NCI-H1092 (cell line): Measurements from ENCODE around the gene JAKMIP1.

Source experiments
- DNase-seq: peaks from one replicate; lab custom pipeline; 2025; lab: John Stamatoyannopoulos, UW

Gene JAKMIP1

DNA sequence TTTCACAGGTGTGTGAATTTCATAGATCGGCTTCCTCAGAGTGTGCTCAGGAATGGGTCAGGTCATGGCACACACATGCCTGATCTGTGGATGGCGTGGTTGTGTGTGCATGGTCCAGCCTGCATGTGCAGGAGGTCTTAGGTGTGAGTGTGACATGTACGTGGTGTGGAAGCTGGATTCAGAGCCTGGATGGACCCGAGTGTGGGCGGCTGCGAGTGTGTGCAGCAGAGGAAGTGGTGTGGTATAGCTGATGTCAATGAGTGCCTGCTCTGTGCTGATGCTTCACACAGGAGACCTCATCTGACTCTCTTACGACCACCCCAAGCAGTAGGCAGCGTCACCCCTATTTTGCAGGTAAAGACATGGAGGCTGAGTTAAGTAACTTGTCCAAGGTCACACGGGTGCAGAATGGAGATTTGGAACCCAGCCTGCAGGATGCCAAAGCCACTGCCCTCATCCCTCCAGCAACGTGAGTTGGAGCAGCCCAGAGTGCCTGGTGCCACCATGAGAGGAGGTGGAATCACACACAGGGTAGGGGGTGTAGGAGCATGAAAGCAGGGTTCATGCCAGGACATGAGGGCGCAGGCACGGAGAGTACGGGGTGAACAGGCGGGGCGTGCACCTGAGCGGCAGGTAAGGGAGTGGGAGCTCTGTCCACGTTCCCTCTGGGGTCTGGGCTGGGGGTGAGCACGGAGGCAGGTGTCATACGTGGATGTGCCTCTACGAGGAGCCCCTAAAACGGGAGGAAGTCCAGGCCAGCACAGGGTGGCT is 157.9 kb downstream of the JAKMIP1 start:
- no peak for DNase-seq

DNA sequence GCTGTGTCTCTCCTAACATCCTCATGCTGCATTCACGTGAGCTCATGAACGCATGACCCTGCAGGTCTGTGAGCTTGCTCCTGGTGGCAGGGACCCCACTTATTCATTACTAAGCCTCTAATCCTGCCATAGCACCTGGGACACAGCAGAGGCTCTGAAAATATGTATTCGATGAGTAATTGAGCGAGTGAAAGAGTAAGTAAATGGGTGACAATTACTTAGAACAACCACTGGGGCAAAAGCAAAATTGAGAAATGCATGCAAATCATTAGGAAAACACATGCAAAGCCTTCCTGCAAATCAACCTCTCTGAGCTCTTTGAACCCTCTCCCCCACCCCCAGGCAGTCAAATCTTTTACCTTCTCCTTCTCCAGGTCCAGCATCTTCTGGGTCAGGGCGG is 158.5 kb downstream of the JAKMIP1 start:
- DNase-seq: no peak

DNA sequence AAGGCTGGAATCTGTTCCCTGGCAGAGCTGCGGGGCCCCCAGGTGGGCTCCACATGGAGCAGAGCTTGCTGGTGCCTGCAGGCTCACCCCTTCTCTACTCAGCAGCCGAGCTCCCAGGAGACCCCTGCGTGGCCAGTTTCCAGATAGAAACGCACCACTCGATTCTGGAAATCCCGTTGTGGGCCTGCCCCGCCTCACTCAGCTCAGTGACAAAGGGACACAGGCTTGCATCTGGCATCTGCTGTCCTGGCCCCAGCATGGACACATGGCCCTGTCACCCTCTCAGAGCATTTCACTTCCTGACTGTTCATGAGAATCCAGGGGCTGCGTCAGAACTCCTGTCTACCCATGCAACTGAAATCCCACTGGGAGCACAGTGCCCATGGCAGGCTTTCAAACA is 161.6 kb downstream of the JAKMIP1 start:
- DNase-seq: no peak

DNA sequence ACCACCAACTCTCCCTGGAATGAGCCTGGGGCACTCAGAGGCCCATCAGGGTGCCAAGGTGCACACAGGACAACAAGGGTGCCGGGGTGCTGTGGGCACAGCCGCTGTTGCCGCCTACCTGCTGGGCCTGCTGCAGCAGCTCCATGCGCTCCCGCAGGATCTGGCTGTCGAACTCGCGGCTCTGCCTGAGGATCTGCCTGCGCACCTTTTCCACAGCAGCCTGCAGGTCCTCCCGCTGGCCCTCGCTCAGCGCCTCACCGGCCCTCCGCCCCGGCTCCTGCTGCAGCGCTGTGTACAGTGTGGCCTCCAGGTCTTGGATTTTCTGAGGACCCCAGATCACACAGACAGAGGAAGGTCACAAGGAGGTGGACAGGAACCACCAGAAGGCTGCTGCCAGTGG is 164.6 kb downstream of the JAKMIP1 start:
- DNase-seq: no peak

DNA sequence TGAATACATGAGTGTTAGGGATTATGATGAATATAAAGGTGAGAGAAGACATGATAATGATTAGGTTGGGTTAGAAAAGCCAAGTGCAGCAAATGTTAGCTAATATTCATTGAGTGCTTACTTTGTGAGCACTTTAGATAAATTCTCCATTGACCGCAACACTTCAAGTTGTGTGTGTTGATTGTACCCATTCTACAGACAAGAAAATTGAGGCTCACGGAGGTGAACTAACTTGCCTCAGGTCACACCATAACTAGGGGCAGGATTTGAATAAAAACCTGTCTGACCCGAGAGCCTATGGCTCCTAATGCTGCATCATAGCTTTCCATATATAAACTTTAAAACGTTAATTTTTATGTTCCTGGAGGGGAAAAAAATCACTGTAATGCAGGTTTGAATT is 167.0 kb downstream of the JAKMIP1 start:
- peak; percentile 61 for DNase-seq

DNA sequence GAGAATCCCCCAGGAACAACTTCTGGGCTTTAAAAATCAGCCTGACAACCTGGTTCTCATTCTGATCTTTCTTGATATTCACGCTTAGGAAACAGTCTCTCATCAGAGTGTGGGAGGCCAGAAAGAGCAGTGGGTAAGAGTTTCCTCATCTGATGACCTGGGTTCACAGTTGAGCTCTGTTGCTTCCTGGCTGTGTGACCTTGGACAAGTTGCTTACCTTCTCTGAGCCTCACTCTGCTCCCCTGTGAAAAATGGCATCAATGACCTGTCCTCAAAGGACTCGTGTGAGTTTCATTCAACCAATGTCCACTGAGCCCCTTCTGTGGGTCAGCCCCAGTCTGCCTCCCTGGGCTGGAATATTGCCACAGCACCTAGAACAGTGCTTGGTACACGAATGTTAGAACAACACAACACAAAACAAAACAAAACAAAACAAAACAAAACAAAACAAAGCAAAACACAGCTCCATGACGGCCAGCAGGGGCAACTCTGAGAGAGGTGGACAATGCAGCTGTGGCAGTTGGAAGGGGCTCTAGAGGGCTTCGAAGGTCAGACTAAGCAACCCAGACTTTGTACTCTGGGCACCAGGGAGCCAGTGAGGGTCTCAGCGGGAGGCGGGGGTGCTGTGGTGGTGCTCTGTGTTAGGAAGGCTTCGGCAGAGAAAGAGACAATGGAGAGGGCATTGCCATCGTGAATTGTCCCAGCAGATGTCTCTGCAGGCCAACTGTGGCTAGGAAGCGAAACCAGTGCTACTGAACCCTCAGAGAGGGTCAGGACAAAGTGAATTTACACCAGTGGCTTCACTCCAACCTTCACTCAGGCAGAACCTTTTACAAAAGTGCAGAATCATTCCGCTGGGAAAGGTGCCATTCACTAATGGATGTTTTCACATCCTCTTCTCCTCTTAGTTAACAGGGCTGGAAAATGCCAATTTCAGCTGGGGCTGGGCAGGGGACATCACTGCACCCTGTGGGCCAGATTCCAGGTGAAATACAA is 167.8 kb downstream of the JAKMIP1 start:
- DNase-seq: peak; percentile 97

DNA sequence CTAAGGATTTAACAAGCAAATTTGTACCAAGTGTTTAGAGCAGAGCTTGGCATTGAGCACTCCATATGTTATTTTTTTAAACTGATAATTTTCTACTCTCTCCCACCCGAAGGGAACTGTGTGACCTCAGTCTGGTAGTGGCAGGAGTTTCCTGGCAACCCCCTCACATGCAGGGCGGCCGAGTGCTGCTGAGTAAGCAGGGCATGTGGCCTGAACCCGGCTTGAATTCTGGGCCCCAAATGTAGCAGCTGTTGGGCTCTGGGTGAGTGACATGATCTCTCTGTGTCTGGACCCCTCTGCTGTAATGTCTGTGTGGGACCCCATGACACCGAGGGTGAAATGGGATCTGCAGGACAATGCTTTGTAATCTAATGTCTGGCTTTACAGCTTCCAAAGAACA is 168.5 kb downstream of the JAKMIP1 start:
- no peak for DNase-seq

DNA sequence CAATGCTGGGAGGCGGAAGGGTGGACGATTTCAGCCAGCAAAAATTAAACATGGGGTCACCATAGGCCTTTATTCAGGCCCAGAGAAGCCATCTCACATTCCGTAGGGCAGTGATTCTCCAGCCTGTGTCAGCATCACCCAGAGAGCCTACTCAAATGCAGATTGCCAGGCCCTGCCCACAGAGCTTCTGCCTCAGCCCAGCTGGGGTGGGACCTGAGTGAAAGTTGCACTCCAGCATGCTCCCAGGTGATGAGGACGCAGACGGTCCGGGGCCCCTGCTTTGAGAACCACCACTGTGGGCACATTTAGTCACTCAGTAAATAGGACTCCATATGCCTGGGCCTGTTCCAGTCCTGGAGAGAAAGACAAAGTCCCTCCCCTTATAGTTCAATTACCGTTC is 169.7 kb downstream of the JAKMIP1 start:
- DNase-seq: no peak

DNA sequence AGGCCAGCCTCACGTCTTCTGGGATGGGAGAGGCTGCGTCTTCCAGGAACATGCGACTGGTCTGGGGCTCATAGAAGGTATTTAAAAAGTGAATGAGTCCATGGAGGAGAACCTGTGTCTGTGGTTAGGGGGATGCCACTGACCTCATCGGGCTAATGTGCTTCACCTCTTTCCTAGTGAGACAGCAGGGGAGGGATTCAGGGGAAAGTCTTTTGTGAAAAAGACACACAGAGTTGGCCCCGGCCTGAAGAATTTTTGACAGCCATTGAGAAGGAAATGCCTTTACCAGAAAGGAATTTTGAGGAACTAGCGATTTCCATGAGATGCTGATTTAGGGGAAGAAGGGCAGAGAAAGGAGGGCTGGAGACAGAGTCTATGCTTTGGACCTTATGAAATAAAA is 171.1 kb downstream of the JAKMIP1 start:
- DNase-seq: no peak

DNA sequence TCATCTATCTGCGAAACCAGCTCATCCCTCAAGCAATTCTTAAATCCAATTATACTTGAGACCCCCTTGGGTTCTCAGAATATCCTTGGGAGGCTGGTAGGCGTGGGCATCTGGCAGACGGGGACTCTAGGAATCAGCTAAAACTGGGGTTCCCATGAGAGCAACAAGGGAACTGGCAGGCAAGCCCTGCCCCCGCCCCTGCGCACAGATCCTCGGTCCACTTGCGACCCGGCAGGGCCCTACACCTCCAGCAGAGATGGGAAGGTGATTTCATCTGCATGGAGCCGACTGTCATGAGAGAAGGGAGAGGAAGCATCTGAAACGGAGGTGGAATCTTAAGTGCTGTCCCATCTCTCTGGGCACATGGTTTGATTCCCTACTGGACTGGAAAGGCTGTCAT is 172.2 kb downstream of the JAKMIP1 start:
- no peak for DNase-seq

DNA sequence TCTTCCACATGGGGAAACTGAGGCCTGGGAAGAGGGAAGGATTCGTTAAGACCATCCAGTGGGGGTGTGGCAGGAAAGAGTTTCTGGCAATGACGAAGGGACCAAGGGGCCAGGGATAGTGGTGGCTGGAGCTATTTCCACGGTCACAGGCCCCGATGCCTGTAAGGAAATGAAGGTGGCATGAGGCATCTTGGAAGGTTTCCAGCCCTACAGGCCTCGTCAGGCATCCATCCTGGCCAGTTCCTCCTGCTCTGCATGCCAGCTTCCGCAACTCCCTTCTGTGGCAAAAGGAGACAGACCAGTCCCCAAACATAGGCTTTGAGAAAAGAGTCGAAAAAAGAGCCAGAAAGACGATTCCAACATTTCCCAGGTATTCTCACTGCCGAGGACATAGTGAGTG is 173.0 kb downstream of the JAKMIP1 start:
- DNase-seq: no peak

DNA sequence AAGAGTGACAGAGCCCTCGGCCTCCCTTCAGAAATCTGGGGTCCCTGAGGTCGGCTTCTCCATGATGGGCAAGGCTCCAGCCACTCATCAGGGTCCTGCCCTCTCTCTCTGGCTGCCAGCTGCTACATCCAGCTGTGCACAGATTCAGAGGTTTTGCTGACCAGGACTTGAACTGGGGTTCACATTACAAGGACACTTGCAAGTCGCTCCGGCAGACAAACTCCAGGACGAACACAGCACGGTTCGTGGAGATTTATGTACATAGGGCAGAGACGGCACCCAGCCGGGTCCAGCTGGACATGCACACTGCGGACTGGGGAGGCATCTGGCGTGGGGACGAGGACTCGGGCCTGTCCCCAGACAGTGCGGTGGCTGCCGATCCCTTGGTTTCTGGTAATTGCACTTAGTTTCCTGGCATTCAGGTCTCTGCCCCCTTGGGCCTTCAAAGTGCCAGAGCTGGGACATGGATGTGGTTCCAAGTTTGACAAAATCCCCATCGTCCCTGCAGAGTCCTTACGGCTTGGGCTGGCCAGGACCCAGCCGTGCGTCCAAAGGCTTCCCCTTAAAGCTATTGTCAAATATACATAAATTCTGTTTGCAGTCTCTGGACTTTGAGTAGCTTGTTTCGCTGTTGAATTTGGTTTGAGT is 175.9 kb downstream of the JAKMIP1 start:
- no peak for DNase-seq

DNA sequence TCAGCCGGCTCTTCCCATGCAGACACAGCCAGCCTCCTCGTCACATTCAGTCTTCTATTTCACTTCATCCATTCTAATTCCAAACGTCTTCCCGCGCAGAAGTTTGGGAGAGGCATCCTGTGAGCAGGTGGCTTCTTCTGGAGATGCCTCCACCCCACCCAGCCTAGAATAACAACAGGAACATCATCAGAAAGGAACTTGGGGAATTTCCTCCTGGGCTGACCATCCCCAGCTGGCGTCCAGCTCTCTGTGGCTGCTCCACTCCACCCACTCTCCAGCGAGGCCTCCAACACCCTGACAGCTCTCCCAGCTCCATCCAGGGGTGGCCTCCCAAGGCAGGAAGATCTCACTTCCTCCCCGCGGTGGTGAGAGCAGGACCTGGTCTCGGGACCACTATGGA is 176.6 kb downstream of the JAKMIP1 start:
- no peak for DNase-seq

DNA sequence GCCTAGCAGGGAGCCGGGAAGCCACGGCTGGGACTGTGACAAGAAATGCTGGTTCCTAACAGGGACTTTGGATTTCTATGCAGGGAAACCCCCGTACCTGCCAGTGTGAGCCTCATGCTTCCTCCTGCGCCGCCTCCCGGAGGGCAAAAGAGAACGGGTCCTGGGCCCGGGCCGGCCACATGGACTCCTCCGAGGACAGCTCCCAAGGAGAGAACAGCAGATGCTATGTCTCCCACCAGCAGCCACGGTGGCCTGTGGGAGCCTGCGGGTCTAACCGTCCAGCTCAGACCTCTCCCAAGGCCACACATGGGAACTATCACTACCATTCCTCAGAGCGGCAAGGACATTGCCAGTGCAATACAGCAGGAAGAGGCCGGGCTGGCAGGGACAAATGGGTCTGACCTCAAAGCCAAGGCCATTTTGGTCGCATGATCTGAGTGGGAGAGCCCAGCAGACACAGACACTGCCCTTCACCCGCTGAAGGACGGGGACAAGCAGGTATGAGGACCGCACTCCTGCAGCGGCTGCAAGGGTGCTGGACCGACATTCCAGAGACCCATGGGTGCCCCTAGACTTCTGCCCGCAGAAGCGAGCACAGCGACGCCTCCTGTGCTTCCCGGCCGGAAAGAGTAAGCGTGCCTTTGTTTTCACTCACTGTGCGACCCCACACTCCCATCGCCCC is 177.6 kb downstream of the JAKMIP1 start:
- DNase-seq: no peak

DNA sequence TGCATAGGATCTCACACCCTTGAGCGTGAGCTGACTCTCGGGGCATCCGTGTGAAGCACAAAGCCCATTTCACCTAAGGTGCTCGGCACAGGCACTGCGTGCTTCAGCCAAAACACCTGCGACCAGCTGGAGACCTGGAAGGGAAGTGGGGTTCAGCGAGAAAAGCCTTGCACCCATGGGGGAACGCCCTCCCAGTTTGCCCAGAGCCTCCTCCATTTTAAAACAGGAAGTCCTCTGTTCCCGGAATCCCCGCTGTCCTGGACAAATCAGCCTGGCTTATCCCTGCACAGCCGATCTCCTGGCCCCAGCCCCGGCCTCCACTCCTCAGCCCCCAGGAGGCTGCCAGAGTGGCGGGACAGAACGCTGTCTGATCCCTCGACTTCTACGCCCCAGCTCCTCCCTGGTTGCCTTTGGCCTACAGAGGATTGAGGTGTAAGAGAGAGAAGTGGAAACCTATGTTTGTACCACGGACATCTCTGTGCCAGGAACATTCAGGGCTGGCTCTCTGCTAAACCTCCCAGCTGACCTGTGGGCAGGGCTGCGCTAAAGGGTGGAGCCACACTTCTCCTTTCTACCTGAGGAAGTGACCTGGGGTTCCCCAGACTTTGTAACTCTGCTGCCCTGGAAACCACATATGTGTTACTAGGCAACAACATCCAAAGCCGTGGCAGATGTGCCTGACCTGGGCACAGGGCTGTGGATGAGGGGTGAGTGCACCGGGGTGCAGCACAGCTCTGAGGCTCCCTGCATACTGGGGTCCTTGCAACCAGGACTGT is 178.3 kb downstream of the JAKMIP1 start:
- no peak for DNase-seq

DNA sequence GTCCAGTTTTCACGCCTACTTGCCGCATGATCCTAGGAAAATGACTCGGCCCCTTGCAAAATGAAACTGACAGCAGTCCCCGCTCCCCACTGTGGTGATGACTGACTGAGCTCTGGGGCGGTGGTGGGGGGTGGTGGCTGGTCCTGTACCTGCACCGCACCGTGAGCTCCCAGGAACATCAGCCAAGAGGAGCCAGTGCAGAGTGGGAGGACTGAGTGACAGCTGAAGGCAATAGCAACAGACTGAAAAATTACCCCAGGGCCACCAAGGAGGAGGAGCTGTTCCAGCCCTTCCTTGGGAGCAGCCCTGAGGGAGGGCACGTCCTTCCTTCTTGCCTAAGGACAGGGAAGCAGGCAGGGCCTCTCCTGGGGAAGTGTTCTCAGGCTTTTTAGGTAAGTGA is 179.7 kb downstream of the JAKMIP1 start:
- no peak for DNase-seq

DNA sequence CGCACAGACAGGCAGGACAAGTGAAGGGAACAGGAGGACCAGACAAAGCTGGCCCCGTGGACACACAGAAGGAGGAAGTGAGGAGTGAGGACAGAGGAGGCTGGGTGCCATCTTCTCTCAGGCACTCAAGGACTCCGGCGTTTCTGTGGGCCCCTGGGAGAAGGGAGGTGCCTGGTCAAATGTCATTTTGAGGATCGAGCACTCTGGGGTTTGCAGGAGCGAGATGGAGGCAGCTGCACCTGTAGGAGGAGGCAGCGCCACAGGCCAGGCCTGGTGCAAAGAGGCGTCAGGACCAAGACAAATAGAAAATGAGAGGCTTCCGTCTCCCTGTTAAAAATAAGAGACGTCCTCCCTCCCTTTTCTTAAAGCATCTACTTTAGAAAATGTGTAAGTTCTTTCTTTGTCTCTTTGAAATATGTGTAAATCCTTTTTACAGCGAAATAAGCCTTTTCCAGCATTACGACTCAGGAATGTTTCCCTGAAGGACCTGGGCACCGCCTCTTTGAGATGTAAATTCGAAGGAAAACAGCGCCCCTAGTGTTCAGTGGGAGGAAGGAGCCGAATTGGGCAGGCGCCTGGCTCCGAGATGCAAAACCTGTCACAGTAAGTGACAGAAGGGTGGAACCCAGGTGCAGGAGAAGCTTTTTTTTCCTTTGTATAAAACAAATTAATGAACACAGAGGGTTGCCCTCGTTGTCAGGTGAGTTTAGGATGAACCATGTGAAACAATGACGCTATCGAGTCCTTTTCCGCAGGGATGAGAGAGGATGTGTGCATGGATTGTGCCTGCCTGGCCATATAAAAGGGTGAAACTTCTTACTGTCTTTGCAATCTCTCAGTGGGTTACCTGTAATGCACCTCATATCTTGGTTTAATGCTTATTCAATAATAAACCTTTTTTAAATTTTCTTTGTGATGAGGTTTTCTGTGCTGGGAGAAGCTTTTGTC is 180.8 kb downstream of the JAKMIP1 start:
- peak; percentile 25 for DNase-seq

DNA sequence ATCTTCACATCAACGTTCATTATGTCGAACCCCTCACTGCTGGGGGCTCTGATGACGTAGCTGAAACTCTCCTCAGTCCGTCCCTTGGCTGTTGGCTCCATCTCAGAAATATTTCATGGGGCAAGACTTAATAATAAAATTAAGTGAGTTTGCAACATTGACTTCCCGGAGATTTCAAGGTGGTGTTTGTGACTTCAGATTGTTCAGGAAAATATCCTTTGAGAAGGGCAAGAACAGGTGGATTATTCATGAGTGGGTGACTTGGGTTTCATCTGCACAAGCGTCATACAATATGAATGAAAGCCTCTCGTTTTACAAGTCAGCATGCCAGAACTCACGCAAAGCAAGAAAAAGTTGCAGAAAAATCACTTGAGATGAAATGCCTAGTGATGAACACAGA is 182.0 kb downstream of the JAKMIP1 start, which contains the start of gene C4orf50:
Gene C4orf50 (minus strand): TSS at position 101 of the 400 bp plus-strand sequence.
- DNase-seq: no peak

DNA sequence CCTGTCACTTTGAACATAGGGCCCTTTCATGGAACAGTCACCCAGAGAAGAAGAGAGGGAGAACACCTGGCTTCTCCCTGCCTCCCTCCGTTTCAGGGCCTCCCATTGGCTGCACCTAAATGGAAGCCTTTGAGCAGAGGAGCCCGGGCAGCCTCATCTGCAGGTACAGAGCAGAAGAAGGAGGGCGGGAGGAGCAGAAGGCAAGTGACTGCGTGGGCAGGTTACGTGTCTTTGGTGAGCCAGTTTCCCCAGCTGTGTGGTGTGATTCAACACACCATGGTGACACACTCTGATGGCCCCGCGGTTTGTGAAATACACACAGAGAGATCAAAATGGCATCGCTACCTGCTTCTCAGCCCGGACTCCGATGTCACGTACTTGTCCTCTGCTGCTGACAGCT is 182.5 kb downstream of the JAKMIP1 start:
- DNase-seq: no peak

DNA sequence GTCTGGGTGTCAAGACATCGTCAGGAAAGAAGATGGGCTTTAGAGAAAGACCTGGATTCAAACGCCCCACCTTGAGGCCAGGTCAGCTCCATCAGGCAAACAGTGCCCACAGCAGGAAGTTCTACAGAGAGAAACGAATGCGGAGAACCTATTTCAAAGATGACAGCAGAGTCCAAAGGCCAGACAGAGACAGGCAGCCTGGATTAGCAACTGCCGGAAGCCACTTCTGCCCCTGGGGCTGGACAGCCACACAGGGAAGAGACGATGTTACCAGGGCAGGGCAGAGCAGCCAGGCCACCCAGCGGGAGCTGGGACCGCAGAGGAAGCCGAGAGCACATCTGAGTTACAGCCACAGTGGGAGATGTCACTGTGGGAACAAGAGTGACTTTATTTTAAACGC is 183.3 kb downstream of the JAKMIP1 start:
- no peak for DNase-seq
